A549 (cell line): ENCODE results near the gene CD226.

Source experiments
- CTCF ChIP-seq: fragments of >200 bp; sonication (Bioruptor Twin); formaldehyde crosslinking; IDR thresholded peaks from 3 replicates; pipeline ENCODE4 v1.5.1; 2016
- HDAC2 ChIP-seq: fragments of 200-600 bp; sonication (generic); IDR thresholded peaks from 2 replicates; pipeline ENCODE4 v1.6.1; 2016
- HOXA7 ChIP-seq: fragments of 250-450 bp; sonication (Bioruptor Pico); IDR thresholded peaks from 2 replicates; pipeline ENCODE4 v1.5.0; 2020; ENCODE audit warnings: mild to moderate bottlenecking, moderate library complexity
- POLR2A ChIP-seq: IDR thresholded peaks from 2 replicates; pipeline ENCODE4 v1.6.1; 2012; ENCODE audit warnings: mild to moderate bottlenecking, low read length
- RAD21 ChIP-seq, 2 experiments: fragments of >200 bp in 1 of 2; sonication (Bioruptor Twin) in 1 of 2; formaldehyde crosslinking in 1 of 2; IDR thresholded peaks in 1 of 2; conservative IDR thresholded peaks in 1 of 2; 2 replicates in 1 of 2; 3 replicates in 1 of 2; pipeline ENCODE4 v1.6.1; 2012 to 2018; ENCODE audit warnings: inconsistent platforms in 1 of 2
- RCOR1 ChIP-seq: fragments of 150-350 bp; IDR thresholded peaks from 2 replicates; pipeline ENCODE4 v1.6.1; 2014; ENCODE audit warnings: antibody characterized with exemption, low read length, low read depth
- REST ChIP-seq: fragments of 200-600 bp; sonication (generic); IDR thresholded peaks from 2 replicates; pipeline ENCODE4 v1.6.1; 2016; ENCODE audit warnings: antibody characterized with exemption, mild to moderate bottlenecking, moderate library complexity
- TF ChIP-seq, protein P1 (sequence below): fragments of >200 bp; sonication (Bioruptor Twin); formaldehyde crosslinking; IDR thresholded peaks from 3 replicates; pipeline ENCODE4 v1.6.1; 2016

- TF ChIP-seq RCOR1 = no peak
- TF ChIP-seq POLR2A = no peak
- TF ChIP-seq CTCF = no peak
- TF ChIP-seq HOXA7 (CRISPR knock-in tag) = no peak
- no peak for TF ChIP-seq RAD21 (conservative IDR thresholded peaks at IDR 0.05 in 1 of 2, IDR thresholded peaks at IDR 0.05 in 1 of 2)
- TF ChIP-seq REST = no peak
- TF ChIP-seq, protein P1, sequence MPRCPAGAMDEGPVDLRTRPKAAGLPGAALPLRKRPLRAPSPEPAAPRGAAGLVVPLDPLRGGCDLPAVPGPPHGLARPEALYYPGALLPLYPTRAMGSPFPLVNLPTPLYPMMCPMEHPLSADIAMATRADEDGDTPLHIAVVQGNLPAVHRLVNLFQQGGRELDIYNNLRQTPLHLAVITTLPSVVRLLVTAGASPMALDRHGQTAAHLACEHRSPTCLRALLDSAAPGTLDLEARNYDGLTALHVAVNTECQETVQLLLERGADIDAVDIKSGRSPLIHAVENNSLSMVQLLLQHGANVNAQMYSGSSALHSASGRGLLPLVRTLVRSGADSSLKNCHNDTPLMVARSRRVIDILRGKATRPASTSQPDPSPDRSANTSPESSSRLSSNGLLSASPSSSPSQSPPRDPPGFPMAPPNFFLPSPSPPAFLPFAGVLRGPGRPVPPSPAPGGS = no peak
- no peak for TF ChIP-seq HDAC2
These were observed 991 bp downstream of the CD226 start for GRCh38 chr18:69946608-69947155.
